GM10266 (cell line): ENCODE results near the gene OR5C1.
"Not testable (repeated sequence)": the region's sequence is repeated elsewhere in the genome, so short reads cannot be mapped to it uniquely, and the experiment has no call there.

Experiments used
- DNase-seq: peaks from one replicate; pipeline ENCODE4 v3.0.0; 2012; ENCODE audit errors: extremely low spot score
- CTCF ChIP-seq: IDR thresholded peaks from 2 replicates; pipeline ENCODE4 v1.5.1; 2012; ENCODE audit warnings: mild to moderate bottlenecking, low read depth; ENCODE audit not compliant: control insufficient read depth, insufficient read depth; ENCODE audit errors: missing control alignments

Gene OR5C1

GRCh38 chr9:122822056-122822455 lies 33.3 kb downstream of the OR5C1 start:
- DNase-seq: no peak
- no peak for TF ChIP-seq CTCF

GRCh38 chr9:122822938-122823337 lies 34.2 kb downstream of the OR5C1 start:
- TF ChIP-seq CTCF: no peak
- no peak for DNase-seq

GRCh38 chr9:122827761-122828093 lies 39.0 kb downstream of the OR5C1 start:
- TF ChIP-seq CTCF: no peak
- no peak for DNase-seq

- not testable (repeated sequence) for DNase-seq
Measured at GRCh38 chr9:122828965-122829284, 40.2 kb downstream of the OR5C1 start.

- no peak for TF ChIP-seq CTCF
- no peak for DNase-seq
Measured at GRCh38 chr9:122832194-122832593, 43.5 kb downstream of the OR5C1 start.

- peak; percentile 35 for DNase-seq
- TF ChIP-seq CTCF: peak; percentile 34
Measured at GRCh38 chr9:122835313-122835731, 46.6 kb downstream of the OR5C1 start.

GRCh38 chr9:122837266-122837850 lies 48.6 kb downstream of the OR5C1 start:
- no peak for DNase-seq
- TF ChIP-seq CTCF: no peak

GRCh38 chr9:122838441-122838840 lies 49.7 kb downstream of the OR5C1 start:
- not testable (repeated sequence) for DNase-seq
